Hepatocyte (in vitro differentiated cells): ENCODE data around the gene SERINC1. TPM values are rescaled to one million over a fixed set of nuclear protein-coding genes. Genes with fewer than 3 reads are reported as not detected.
A peak's percentile ranks its signal among the peaks of the same experiment; 100 is the strongest.

Experiments
- DNase-seq: peaks from one replicate; pipeline ENCODE4 v3.0.0-alpha.2; 2016; ENCODE audit warnings: low spot score
- H2AFZ ChIP-seq: fragments of 200-600 bp; sonication (generic); 2 replicates; pipeline ENCODE4 v1.6.0; 2016; ENCODE audit warnings: antibody characterized with exemption, mild to moderate bottlenecking
- H3K27ac ChIP-seq: fragments of 200-600 bp; sonication (generic); 2 replicates; pipeline ENCODE4 v1.5.1; 2016; ENCODE audit warnings: mild to moderate bottlenecking
- H3K27me3 ChIP-seq: fragments of 200-600 bp; sonication (generic); 2 replicates; pipeline ENCODE4 v1.6.1; 2016
- H3K36me3 ChIP-seq: fragments of 200-600 bp; sonication (generic); replicated peaks from 2 replicates; pipeline ENCODE4 v1.5.1; 2016; ENCODE audit warnings: low read depth; ENCODE audit not compliant: insufficient read depth
- H3K4me1 ChIP-seq: fragments of 200-600 bp; sonication (generic); 2 replicates; pipeline ENCODE4 v1.5.1; 2016; ENCODE audit warnings: mild to moderate bottlenecking, moderate library complexity; ENCODE audit not compliant: insufficient read depth
- H3K4me2 ChIP-seq: fragments of 200-600 bp; sonication (generic); 2 replicates; pipeline ENCODE4 v1.6.0; 2016
- H3K4me3 ChIP-seq: fragments of 200-600 bp; sonication (generic); 2 replicates; pipeline ENCODE4 v1.5.1; 2016; ENCODE audit warnings: mild to moderate bottlenecking
- H3K79me2 ChIP-seq: fragments of 200-600 bp; sonication (generic); 2 replicates; pipeline ENCODE4 v1.6.0; 2017; ENCODE audit warnings: mild to moderate bottlenecking
- H3K9me2 ChIP-seq: fragments of 200-600 bp; sonication (generic); replicated peaks from 2 replicates; pipeline ENCODE4 v1.6.0; 2017; ENCODE audit warnings: mild to moderate bottlenecking; ENCODE audit not compliant: insufficient read depth
- H3K9me3 ChIP-seq: fragments of 200-600 bp; sonication (generic); 2 replicates; pipeline ENCODE4 v1.5.1; 2016; ENCODE audit warnings: low read depth, mild to moderate bottlenecking
- H4K20me1 ChIP-seq: fragments of 200-600 bp; sonication (generic); 2 replicates; pipeline ENCODE4 v1.6.0; 2016; ENCODE audit warnings: mild to moderate bottlenecking; ENCODE audit not compliant: insufficient read depth, poor library complexity, severe bottlenecking
- EZH2 ChIP-seq: fragments of 200-600 bp; sonication (generic); IDR thresholded peaks from 2 replicates; pipeline ENCODE4 v1.6.1; 2016; ENCODE audit warnings: antibody characterized with exemption, mild to moderate bottlenecking, borderline replicate concordance
- EZH2phosphoT487 ChIP-seq: fragments of 200-600 bp; sonication (generic); IDR thresholded peaks from one replicate; pipeline ENCODE4 v1.6.1; 2018; ENCODE audit warnings: antibody characterized with exemption, mild to moderate bottlenecking, low read depth, moderate library complexity; ENCODE audit not compliant: unreplicated experiment, severe bottlenecking
- WGBS: methylation state at CpG from one replicate; pipeline ENCODE4 v1.1.6; 2016; ENCODE audit warnings: low lambda C conversion rate; ENCODE audit errors: missing lambda C conversion rate; 5-methylcytosine and 5-hydroxymethylcytosine counted together
- polyA plus RNA-seq: library from polyadenylated mRNA; unstranded; fragments of >200 nt; fragmentation: Nextera tagmentation; extraction: Ambion mirVana; gene quantifications from 2 replicates; pipeline ENCODE4 v1.2.1, GENCODE V29; 2016
- total RNA-seq: library from RNA; depleted of rRNA; stranded (reverse); fragments of >200 nt; gene quantifications from 2 replicates; pipeline ENCODE4 v1.2.3, GENCODE V29; 2014
- TF ChIP-seq, protein P1 (sequence below): fragments of 200-600 bp; sonication (generic); IDR thresholded peaks from 2 replicates; pipeline ENCODE4 v1.5.1; 2016; ENCODE audit warnings: antibody characterized with exemption, mild to moderate bottlenecking; ENCODE audit not compliant: poor library complexity

The SERINC1 gene
- total and polyA plus RNA-seq, 2 experiments from 2014 or later = 165 to 240 TPM

DNA sequence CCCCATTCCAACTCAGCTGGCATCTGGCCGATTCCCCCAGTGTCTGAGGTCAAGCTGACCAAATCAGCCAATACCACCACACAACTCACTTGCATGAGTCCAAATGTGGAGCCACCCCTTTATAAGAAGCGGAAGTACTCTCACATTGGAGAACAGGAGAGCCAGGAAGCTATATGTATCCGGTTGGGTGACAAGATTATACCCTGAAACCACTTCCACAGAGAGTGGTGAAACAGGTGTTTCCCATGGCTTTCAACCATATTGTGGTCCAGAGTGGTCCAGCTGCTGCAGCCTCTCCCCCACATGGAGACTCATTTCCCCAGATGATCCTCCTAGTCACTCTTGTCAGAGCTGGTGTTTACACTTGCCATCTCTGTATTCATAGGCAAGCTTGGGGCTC lies 24.0 kb upstream of the SERINC1 start:
- H4K20me1 ChIP-seq = no peaks in the 10 kb centered on the region
- H3K4me3 ChIP-seq = no peak overlapping the region
- no peak overlapping the region for H3K27ac ChIP-seq
- H3K27me3 ChIP-seq = no peaks in the 10 kb centered on the region
- H2AFZ ChIP-seq = no peak overlapping the region
- no peak overlapping the region for H3K4me2 ChIP-seq
- no peaks in the 10 kb centered on the region for H3K36me3 ChIP-seq
- H3K4me1 ChIP-seq = no peaks in the 10 kb centered on the region
- peaks cover 41% of the 10 kb centered on the region for H3K9me3 ChIP-seq
- no peak for DNase-seq
- H3K79me2 ChIP-seq = peaks cover 95% of the 10 kb centered on the region
- H3K9me2 ChIP-seq = no peaks in the 10 kb centered on the region
- TF ChIP-seq EZH2phosphoT487 = no peak
- TF ChIP-seq, protein P1, sequence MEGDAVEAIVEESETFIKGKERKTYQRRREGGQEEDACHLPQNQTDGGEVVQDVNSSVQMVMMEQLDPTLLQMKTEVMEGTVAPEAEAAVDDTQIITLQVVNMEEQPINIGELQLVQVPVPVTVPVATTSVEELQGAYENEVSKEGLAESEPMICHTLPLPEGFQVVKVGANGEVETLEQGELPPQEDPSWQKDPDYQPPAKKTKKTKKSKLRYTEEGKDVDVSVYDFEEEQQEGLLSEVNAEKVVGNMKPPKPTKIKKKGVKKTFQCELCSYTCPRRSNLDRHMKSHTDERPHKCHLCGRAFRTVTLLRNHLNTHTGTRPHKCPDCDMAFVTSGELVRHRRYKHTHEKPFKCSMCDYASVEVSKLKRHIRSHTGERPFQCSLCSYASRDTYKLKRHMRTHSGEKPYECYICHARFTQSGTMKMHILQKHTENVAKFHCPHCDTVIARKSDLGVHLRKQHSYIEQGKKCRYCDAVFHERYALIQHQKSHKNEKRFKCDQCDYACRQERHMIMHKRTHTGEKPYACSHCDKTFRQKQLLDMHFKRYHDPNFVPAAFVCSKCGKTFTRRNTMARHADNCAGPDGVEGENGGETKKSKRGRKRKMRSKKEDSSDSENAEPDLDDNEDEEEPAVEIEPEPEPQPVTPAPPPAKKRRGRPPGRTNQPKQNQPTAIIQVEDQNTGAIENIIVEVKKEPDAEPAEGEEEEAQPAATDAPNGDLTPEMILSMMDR = no peak
- no peak for TF ChIP-seq EZH2
- WGBS = 100% methylated on average over 3 of the region's 3 CpGs

DNA sequence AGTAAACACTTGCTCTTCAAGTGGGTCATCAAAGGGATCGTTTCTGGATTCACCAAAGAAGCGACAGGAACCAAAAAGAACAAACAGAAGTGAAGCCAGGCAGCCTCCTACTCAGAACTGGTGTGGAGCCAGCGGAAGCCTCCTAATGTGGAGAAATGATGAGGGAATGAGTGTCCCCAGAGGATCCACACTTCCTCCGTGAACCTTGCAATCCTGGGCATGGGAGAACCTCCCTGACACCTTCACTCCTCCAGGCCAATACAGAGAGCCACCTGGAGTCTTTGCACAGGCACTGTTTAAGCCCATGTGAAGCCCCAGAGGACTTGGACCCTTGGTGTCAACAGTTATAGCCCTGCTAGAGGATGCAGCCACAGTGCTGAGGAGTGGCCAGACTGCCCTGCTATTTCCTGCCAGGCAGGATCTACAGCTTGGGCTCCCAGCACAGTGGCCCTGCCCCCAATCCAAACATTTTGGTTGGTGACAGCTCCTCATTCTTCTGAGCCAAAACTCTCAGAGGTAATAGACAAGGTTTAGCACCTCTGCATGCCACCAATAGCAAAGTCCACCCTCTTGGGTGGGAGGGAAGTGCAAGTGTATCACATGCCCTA lies 23.2 kb upstream of the SERINC1 start:
- H3K79me2 ChIP-seq = peaks cover 92% of the 10 kb centered on the region
- TF ChIP-seq EZH2phosphoT487 (no peak), EZH2 (no peak)
- TF ChIP-seq, protein P1 = no peak
- no peaks in the 10 kb centered on the region for H3K27me3 ChIP-seq
- no peaks in the 10 kb centered on the region for H3K9me2 ChIP-seq
- WGBS = 98% methylated on average over 4 of the region's 4 CpGs
- peaks cover 37% of the 10 kb centered on the region for H3K9me3 ChIP-seq
- H2AFZ ChIP-seq = no peak overlapping the region
- no peak for DNase-seq
- H3K4me1 ChIP-seq = no peaks in the 10 kb centered on the region
- no peak overlapping the region for H3K4me2 ChIP-seq
- H3K27ac ChIP-seq = no peak overlapping the region
- H4K20me1 ChIP-seq = no peaks in the 10 kb centered on the region
- no peaks in the 10 kb centered on the region for H3K36me3 ChIP-seq
- no peak overlapping the region for H3K4me3 ChIP-seq

DNA sequence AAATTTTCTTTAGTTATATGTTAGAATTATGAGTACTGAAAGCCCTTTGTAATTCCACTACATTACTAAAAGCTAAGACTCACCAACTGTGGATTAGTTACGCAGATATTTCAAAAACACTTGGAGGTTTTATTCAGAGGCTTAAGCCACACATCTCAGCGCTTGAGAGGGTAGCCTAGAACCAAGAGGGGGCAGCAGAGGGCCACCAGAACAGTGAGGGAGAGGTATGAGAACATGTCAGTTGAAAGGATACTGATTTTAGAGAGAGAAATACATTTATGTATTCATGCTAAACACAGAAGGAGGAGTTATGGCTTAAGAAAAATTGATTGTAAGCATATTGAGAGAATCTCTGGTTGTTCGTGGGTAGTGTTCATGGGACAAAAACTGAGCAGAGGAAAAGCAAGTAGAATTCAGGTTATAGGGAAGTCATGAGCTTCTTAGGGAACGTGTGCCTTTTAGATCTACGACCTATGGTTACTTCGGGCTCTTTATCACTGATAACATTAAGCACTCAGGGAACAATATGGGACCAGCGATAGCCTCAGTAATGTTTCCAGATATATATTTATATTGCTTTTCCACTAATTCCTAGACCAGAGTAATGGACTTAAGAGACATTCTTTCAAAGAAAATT lies 20.4 kb upstream of the SERINC1 start:
- Histone ChIP-seq H3K9me2 (no peaks in the 10 kb centered on the region), H3K36me3 (no peaks in the 10 kb centered on the region), H3K27ac (no peak overlapping the region), H3K9me3 (peaks cover 11% of the 10 kb centered on the region), H3K4me2 (no peak overlapping the region), H3K4me3 (no peak overlapping the region), H3K27me3 (no peaks in the 10 kb centered on the region), H3K4me1 (no peaks in the 10 kb centered on the region), H2AFZ (no peak overlapping the region), H4K20me1 (no peaks in the 10 kb centered on the region), H3K79me2 (peaks cover 93% of the 10 kb centered on the region)
- no peak for TF ChIP-seq EZH2phosphoT487
- TF ChIP-seq, protein P1 = peak; percentile 57
- peak; percentile 73 for DNase-seq
- 75% methylated on average over 7 of the region's 7 CpGs for WGBS
